GM23338 (cell line): ENCODE measurements around the gene MMD.

ENCODE experiments used
- CREB1 ChIP-seq: fragments of 250-450 bp; sonication (Bioruptor Pico); IDR thresholded peaks from 2 replicates; pipeline ENCODE4 v1.5.0; 2020; ENCODE audit warnings: low read depth, mild to moderate bottlenecking, moderate library complexity
- EZH2 ChIP-seq: fragments of 200-600 bp; sonication (generic); IDR thresholded peaks from one replicate; pipeline ENCODE4 v1.8.0; 2017; ENCODE audit warnings: antibody characterized with exemption, mild to moderate bottlenecking, low read depth; ENCODE audit not compliant: unreplicated experiment
- EZH2phosphoT487 ChIP-seq: fragments of 200-600 bp; sonication (generic); IDR thresholded peaks from one replicate; pipeline ENCODE4 v1.8.1; 2018; ENCODE audit warnings: antibody characterized with exemption; ENCODE audit not compliant: unreplicated experiment
- JUNB ChIP-seq: IDR thresholded peaks from one replicate; pipeline ENCODE4 v1.6.1; 2016; ENCODE audit warnings: antibody characterized with exemption; ENCODE audit not compliant: unreplicated experiment
- NANOG ChIP-seq: IDR thresholded peaks from 2 replicates; pipeline ENCODE4 v1.6.1; 2016; ENCODE audit warnings: antibody characterized with exemption, borderline replicate concordance
- POLR2AphosphoS5 ChIP-seq: IDR thresholded peaks from 2 replicates; pipeline ENCODE4 v1.6.1; 2016; ENCODE audit warnings: antibody characterized with exemption, low read depth
- STAT1 ChIP-seq: IDR thresholded peaks from one replicate; pipeline ENCODE4 v1.6.1; 2016; ENCODE audit warnings: antibody characterized with exemption; ENCODE audit not compliant: unreplicated experiment
- ZNF331 ChIP-seq: fragments of 250-450 bp; sonication (Bioruptor Pico); IDR thresholded peaks from 2 replicates; pipeline ENCODE4 v1.5.0; 2020; ENCODE audit warnings: low read depth, mild to moderate bottlenecking, moderate library complexity
- TF ChIP-seq, protein P1 (sequence below): IDR thresholded peaks from one replicate; pipeline ENCODE4 v1.6.1; 2018; ENCODE audit warnings: antibody characterized with exemption; ENCODE audit not compliant: unreplicated experiment
- TF ChIP-seq, protein P2 (sequence below), 2 experiments: fragments of 200-600 bp in 1 of 2; sonication (generic) in 1 of 2; conservative IDR thresholded peaks; 2 replicates each; pipeline versions ENCODE4 v1.5.1 to v1.6.1; 2016 to 2017; ENCODE audit warnings: antibody characterized with exemption in 2 of 2, low read depth in 2 of 2, mild to moderate bottlenecking in 2 of 2, moderate library complexity in 1 of 2
- TF ChIP-seq, protein P3 (sequence below): IDR thresholded peaks from 2 replicates; pipeline ENCODE4 v1.6.1; 2016; ENCODE audit warnings: antibody characterized with exemption

DNA sequence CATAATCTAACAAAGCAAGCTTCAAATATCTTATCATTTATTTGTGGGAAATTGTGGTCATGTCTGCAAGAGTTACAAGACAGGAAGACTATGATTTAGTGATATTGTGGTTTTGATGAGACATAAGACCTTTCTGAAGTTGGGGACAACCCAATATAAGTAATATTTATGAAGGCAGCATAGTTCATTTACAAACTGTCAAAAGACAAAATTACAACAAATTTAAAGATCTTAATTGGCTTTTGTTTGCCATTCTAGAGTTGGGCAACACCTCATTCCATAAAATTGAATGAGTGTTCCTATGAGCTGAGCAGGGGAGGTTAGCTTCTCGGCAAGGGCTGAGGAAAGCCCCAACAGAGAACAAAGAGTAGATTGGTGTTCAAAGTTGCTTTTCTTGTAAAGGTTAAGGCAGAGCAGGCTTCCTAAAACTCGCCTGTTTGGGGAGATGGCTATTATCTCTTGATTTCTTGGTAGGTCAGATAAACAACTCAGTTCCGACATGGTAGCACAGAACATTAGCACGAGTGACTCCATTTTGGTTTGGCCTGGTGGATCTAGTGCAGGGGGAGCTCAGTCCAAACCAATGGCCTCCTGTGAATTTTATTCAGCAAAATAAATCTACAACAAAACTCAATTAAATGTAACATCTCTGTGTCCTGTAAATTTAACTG, 10.9 kb upstream of the MMD start:
- TF ChIP-seq, protein P1, sequence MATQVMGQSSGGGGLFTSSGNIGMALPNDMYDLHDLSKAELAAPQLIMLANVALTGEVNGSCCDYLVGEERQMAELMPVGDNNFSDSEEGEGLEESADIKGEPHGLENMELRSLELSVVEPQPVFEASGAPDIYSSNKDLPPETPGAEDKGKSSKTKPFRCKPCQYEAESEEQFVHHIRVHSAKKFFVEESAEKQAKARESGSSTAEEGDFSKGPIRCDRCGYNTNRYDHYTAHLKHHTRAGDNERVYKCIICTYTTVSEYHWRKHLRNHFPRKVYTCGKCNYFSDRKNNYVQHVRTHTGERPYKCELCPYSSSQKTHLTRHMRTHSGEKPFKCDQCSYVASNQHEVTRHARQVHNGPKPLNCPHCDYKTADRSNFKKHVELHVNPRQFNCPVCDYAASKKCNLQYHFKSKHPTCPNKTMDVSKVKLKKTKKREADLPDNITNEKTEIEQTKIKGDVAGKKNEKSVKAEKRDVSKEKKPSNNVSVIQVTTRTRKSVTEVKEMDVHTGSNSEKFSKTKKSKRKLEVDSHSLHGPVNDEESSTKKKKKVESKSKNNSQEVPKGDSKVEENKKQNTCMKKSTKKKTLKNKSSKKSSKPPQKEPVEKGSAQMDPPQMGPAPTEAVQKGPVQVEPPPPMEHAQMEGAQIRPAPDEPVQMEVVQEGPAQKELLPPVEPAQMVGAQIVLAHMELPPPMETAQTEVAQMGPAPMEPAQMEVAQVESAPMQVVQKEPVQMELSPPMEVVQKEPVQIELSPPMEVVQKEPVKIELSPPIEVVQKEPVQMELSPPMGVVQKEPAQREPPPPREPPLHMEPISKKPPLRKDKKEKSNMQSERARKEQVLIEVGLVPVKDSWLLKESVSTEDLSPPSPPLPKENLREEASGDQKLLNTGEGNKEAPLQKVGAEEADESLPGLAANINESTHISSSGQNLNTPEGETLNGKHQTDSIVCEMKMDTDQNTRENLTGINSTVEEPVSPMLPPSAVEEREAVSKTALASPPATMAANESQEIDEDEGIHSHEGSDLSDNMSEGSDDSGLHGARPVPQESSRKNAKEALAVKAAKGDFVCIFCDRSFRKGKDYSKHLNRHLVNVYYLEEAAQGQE, result no peak
- TF ChIP-seq, protein P2, sequence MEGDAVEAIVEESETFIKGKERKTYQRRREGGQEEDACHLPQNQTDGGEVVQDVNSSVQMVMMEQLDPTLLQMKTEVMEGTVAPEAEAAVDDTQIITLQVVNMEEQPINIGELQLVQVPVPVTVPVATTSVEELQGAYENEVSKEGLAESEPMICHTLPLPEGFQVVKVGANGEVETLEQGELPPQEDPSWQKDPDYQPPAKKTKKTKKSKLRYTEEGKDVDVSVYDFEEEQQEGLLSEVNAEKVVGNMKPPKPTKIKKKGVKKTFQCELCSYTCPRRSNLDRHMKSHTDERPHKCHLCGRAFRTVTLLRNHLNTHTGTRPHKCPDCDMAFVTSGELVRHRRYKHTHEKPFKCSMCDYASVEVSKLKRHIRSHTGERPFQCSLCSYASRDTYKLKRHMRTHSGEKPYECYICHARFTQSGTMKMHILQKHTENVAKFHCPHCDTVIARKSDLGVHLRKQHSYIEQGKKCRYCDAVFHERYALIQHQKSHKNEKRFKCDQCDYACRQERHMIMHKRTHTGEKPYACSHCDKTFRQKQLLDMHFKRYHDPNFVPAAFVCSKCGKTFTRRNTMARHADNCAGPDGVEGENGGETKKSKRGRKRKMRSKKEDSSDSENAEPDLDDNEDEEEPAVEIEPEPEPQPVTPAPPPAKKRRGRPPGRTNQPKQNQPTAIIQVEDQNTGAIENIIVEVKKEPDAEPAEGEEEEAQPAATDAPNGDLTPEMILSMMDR (conservative IDR thresholded peaks at IDR 0.05; ENCODE audit: low read depth in 2 of 2), result no peak
- no peak for TF ChIP-seq POLR2AphosphoS5
- TF ChIP-seq JUNB, result no peak
- no peak for TF ChIP-seq EZH2phosphoT487
- TF ChIP-seq EZH2, result no peak
- no peak for TF ChIP-seq STAT1
- TF ChIP-seq NANOG, result no peak
- no peak for TF ChIP-seq CREB1
- TF ChIP-seq, protein P3, sequence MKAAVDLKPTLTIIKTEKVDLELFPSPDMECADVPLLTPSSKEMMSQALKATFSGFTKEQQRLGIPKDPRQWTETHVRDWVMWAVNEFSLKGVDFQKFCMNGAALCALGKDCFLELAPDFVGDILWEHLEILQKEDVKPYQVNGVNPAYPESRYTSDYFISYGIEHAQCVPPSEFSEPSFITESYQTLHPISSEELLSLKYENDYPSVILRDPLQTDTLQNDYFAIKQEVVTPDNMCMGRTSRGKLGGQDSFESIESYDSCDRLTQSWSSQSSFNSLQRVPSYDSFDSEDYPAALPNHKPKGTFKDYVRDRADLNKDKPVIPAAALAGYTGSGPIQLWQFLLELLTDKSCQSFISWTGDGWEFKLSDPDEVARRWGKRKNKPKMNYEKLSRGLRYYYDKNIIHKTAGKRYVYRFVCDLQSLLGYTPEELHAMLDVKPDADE, result no peak
- no peak for TF ChIP-seq ZNF331 (CRISPR knock-in tag)
